ENCODE data around the gene CATSPERB.
"Not testable (repeated sequence)": the region's sequence is repeated elsewhere in the genome, so short reads cannot be mapped to it uniquely, and the experiment has no call there.

The CATSPERB gene

DNA sequence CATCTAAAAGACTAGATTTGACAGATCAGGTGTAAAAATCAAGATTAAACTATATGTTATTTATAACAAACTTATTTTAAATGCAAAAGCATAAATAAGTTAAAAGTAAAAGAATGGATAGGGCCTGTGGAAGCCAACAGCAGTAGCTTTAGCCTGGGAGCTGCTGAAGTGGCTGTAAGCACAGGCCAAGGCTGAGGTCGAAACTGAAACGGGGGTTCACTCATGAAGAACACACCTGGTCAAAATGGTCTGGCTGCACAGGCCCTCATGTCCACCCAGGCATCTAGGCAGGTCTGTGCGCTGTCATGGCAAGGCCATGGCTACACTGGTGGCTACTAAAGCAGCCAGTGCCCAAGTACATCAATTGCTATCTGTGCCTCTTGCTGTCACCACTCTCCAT, 23.1 kb downstream of the CATSPERB start:
- no peak for DNase-seq (ENCODE audit: low read depth)
- TF ChIP-seq, protein P1, sequence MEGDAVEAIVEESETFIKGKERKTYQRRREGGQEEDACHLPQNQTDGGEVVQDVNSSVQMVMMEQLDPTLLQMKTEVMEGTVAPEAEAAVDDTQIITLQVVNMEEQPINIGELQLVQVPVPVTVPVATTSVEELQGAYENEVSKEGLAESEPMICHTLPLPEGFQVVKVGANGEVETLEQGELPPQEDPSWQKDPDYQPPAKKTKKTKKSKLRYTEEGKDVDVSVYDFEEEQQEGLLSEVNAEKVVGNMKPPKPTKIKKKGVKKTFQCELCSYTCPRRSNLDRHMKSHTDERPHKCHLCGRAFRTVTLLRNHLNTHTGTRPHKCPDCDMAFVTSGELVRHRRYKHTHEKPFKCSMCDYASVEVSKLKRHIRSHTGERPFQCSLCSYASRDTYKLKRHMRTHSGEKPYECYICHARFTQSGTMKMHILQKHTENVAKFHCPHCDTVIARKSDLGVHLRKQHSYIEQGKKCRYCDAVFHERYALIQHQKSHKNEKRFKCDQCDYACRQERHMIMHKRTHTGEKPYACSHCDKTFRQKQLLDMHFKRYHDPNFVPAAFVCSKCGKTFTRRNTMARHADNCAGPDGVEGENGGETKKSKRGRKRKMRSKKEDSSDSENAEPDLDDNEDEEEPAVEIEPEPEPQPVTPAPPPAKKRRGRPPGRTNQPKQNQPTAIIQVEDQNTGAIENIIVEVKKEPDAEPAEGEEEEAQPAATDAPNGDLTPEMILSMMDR (IDR thresholded peaks at IDR 0.05; ENCODE audit: control insufficient read depth, insufficient read depth, low read depth, low read length, missing control alignments), result no peak
- no peak overlapping the region for H3K4me3 ChIP-seq (ENCODE audit: control insufficient read depth, low read depth, low read length)

DNA sequence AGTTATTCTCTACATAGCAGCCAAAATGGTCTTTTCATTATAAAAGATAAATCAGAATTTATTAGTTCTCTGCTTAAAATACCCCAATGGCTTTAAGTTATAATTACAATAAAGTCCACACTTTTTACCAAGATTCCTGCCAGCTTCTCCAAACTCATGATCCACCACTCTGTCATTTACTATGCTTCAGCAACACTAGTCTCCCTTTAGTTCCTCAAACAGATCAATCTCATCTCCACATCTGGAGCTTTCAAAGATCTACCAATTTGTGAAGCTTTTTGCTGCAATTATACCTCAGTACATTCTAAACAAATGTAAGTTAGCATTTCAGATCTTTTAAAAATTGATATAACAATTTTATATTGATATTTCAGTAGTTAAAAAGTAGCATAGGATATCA, 24.9 kb downstream of the CATSPERB start:
- no peak overlapping the region for H3K4me3 ChIP-seq (ENCODE audit: control insufficient read depth, low read depth, low read length)
- TF ChIP-seq, protein P1 (IDR thresholded peaks at IDR 0.05; ENCODE audit: control insufficient read depth, insufficient read depth, low read depth, low read length, missing control alignments), result no peak
- no peak for DNase-seq (ENCODE audit: low read depth)

DNA sequence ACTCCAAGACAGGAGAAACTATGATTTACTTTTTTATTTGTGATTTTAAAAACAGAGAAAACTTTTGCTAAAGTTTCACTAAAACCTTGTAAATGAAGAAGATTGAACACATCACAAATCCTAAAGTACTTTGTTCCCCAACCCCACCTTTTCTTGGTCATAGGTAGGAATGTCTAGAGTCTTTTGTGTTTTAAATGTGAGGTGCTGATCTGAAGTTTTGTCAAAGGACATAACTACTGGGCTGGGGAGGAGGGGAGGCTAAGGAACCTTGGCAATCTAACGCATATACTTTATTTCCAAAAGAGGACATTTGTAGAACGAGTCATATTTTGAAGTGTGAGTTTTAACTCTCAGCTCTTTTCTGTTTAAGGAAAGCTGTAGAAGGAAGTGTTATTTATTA, 37.2 kb downstream of the CATSPERB start:
- TF ChIP-seq, protein P1 (IDR thresholded peaks at IDR 0.05; ENCODE audit: control insufficient read depth, insufficient read depth, low read depth, low read length, missing control alignments), result no peak
- DNase-seq (ENCODE audit: low read depth), result no peak
- H3K4me3 ChIP-seq (ENCODE audit: control insufficient read depth, low read depth, low read length), result no peak overlapping the region

DNA sequence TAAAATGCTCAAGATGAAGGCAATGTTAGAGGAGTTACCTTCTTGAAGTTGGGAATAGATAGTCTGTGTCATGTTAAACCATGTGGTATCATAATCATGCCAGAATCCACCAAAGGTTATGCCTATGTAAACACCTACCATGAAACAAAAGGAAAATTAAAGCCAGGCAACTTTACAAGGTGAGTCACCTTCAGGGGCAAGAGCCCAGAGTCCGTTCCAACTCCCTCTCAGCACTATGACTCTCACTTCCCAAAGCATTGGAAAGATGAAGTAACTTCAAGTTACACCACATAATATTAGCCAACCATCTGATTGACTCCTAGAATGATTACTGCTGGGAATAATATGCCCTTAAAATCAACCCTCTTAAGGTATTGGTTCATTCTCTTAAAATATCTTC, 38.5 kb downstream of the CATSPERB start:
- TF ChIP-seq, protein P1 (IDR thresholded peaks at IDR 0.05; ENCODE audit: control insufficient read depth, insufficient read depth, low read depth, low read length, missing control alignments), result no peak
- H3K4me3 ChIP-seq (ENCODE audit: control insufficient read depth, low read depth, low read length), result no peak overlapping the region
- DNase-seq (ENCODE audit: low read depth), result peak; percentile 5

DNA sequence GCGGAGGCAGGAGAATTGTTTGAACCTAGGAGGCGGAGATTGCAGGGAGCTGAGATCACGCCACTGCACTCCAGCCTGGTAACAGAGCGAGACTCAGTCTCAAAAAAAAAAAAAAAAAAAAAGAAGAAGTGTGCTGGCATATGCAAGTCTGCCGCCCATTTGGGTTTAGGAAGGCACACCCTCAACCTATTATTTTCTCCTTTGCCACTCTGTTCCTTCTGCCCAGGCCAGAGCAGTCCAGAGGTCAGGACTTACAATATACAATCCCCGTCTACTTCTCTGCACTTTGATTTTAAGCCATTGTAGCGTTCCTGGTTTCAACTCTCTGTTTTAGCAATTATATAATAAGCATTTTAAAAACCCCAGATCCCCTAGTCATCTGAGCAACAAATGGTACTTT, 39.8 kb downstream of the CATSPERB start:
- H3K4me3 ChIP-seq (ENCODE audit: control insufficient read depth, low read depth, low read length), result no peak overlapping the region
- TF ChIP-seq, protein P1 (IDR thresholded peaks at IDR 0.05; ENCODE audit: control insufficient read depth, insufficient read depth, low read depth, low read length, missing control alignments), result no peak
- DNase-seq (ENCODE audit: low read depth), result no peak

DNA sequence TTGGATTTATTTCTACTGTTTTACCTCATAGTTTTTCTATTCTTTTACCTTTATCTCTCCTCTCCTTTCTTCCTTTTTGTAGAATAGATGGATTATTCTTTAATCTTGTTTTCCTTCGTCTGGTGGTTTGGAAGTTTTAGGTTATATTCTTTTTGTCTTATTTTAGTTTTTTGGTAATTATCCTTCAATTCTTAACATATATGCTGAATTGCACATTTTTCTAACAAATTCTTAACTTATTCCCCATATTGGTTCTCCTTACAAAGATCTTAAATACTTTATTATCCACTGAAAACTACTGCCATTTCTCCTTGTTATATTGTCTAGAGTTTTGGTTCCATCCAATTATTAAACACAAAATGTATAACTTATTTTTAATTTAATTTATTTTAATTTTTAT, 42.3 kb downstream of the CATSPERB start:
- TF ChIP-seq, protein P1 (IDR thresholded peaks at IDR 0.05; ENCODE audit: control insufficient read depth, insufficient read depth, low read depth, low read length, missing control alignments), result no peak
- H3K4me3 ChIP-seq (ENCODE audit: control insufficient read depth, low read depth, low read length), result no peak overlapping the region
- no peak for DNase-seq (ENCODE audit: low read depth)

DNA sequence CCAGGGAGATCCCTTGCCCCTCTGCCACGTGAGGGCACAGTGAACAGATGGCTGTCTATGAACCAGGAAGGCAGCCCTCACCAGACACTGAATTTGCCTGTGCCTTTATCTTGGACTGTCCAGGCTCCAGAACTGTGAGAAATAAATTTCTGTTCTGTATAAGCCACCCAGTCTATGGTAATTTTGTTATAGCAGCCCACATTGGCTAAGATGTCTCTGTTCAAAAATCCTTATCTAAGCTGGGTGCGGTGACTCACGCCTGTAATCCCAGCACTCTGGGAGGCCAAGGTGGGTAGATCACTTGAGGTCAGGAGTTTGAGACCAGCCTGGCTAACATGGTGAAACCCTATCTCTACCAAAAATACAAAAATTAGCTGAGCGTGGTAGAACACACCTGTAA, 44.5 kb downstream of the CATSPERB start:
- not testable (repeated sequence) for DNase-seq (ENCODE audit: low read depth); H3K4me3 ChIP-seq (ENCODE audit: control insufficient read depth, low read depth, low read length)

Data from AG09309 (cell line).